HG03103 (cell line): ENCODE results near the gene ADGRA1.

Source experiments
- ATAC-seq: cut with Tn5 transposase; IDR thresholded peaks from one replicate; pipeline ENCODE4 v1.9.1; 2021; ENCODE audit warnings: low read depth; ENCODE audit not compliant: unreplicated experiment

ADGRA1 gene

GRCh38 chr10:133075346-133076137, 12.2 kb upstream of the ADGRA1 start:
- ATAC-seq = no peak

GRCh38 chr10:133076274-133077038, 11.3 kb upstream of the ADGRA1 start:
- ATAC-seq = no peak

- ATAC-seq = no peak
These were observed 7.7 kb upstream of the ADGRA1 start for GRCh38 chr10:133079836-133080682.

GRCh38 chr10:133080683-133081040, 7.1 kb upstream of the ADGRA1 start:
- no peak for ATAC-seq

- no peak for ATAC-seq
These were observed 6.1 kb upstream of the ADGRA1 start for GRCh38 chr10:133081636-133082035.

GRCh38 chr10:133082685-133083421, 4.9 kb upstream of the ADGRA1 start:
- no peak for ATAC-seq

- ATAC-seq = no peak
These were observed 4.2 kb upstream of the ADGRA1 start for GRCh38 chr10:133083422-133084100.

- ATAC-seq = no peak
These were observed 3.2 kb upstream of the ADGRA1 start for GRCh38 chr10:133084491-133084890.

GRCh38 chr10:133085251-133086125, 2.2 kb upstream of the ADGRA1 start:
- no peak for ATAC-seq

GRCh38 chr10:133086247-133086646, 1.5 kb upstream of the ADGRA1 start:
- ATAC-seq = no peak

- no peak for ATAC-seq
These were observed 562 bp upstream of the ADGRA1 start for GRCh38 chr10:133087045-133087678.

- no peak for ATAC-seq
These were observed 643 bp downstream of the ADGRA1 start for GRCh38 chr10:133088179-133088955.

- no peak for ATAC-seq
These were observed 1.5 kb downstream of the ADGRA1 start for GRCh38 chr10:133088956-133089800.

- no peak for ATAC-seq
These were observed 2.4 kb downstream of the ADGRA1 start for GRCh38 chr10:133090101-133090500.

GRCh38 chr10:133090654-133091053, 2.9 kb downstream of the ADGRA1 start:
- no peak for ATAC-seq

GRCh38 chr10:133091316-133091715, 3.6 kb downstream of the ADGRA1 start:
- no peak for ATAC-seq

GRCh38 chr10:133093291-133093690, 5.6 kb downstream of the ADGRA1 start:
- no peak for ATAC-seq
